ENCODE measurements around the gene FRMPD1. TPM values are rescaled to one million over a fixed set of nuclear protein-coding genes. Genes with fewer than 3 reads are reported as not detected.

FRMPD1 gene
- polyA plus RNA-seq, 1 donor from 2014 or later: 0.35 TPM

- Histone ChIP-seq H3F3A (ENCODE audit: insufficient read depth, low read length, poor library complexity, severe bottlenecking) (no peaks in the 10 kb centered on the region), H3K36me3 (ENCODE audit: insufficient read depth, low read length) (no peaks in the 10 kb centered on the region), H3K9me3 (ENCODE audit: low read length) (no peaks in the 10 kb centered on the region), H3K4me2 (ENCODE audit: low read length) (no peak overlapping the region), H3K27me3 (ENCODE audit: insufficient read depth, low read depth, low read length) (no peaks in the 10 kb centered on the region), H3K79me2 (replicated peaks; ENCODE audit: insufficient read depth, low read length) (no peaks in the 10 kb centered on the region), H3K9ac (ENCODE audit: low read length) (no peak overlapping the region), H3K27ac (ENCODE audit: low read length) (no peak overlapping the region), H3K4me3 (ENCODE audit: low read length) (no peak overlapping the region), H4K20me1 (ENCODE audit: insufficient read depth) (no peaks in the 10 kb centered on the region), H3K9me2 (ENCODE audit: insufficient read depth, low read length) (no peaks in the 10 kb centered on the region), H2AFZ (ENCODE audit: low read depth, low read length) (no peak overlapping the region)
- TF ChIP-seq, protein P1, sequence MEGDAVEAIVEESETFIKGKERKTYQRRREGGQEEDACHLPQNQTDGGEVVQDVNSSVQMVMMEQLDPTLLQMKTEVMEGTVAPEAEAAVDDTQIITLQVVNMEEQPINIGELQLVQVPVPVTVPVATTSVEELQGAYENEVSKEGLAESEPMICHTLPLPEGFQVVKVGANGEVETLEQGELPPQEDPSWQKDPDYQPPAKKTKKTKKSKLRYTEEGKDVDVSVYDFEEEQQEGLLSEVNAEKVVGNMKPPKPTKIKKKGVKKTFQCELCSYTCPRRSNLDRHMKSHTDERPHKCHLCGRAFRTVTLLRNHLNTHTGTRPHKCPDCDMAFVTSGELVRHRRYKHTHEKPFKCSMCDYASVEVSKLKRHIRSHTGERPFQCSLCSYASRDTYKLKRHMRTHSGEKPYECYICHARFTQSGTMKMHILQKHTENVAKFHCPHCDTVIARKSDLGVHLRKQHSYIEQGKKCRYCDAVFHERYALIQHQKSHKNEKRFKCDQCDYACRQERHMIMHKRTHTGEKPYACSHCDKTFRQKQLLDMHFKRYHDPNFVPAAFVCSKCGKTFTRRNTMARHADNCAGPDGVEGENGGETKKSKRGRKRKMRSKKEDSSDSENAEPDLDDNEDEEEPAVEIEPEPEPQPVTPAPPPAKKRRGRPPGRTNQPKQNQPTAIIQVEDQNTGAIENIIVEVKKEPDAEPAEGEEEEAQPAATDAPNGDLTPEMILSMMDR (IDR thresholded peaks at IDR 0.05; ENCODE audit: poor library complexity, severe bottlenecking): no peak
- TF ChIP-seq TAF1 (IDR thresholded peaks at IDR 0.05; ENCODE audit: low read depth): no peak
- no peak for TF ChIP-seq RAD21 (conservative IDR thresholded peaks at IDR 0.05)
- no peak for TF ChIP-seq EP300 (conservative IDR thresholded peaks at IDR 0.05; ENCODE audit: poor library complexity, severe bottlenecking)
- TF ChIP-seq, protein P2, sequence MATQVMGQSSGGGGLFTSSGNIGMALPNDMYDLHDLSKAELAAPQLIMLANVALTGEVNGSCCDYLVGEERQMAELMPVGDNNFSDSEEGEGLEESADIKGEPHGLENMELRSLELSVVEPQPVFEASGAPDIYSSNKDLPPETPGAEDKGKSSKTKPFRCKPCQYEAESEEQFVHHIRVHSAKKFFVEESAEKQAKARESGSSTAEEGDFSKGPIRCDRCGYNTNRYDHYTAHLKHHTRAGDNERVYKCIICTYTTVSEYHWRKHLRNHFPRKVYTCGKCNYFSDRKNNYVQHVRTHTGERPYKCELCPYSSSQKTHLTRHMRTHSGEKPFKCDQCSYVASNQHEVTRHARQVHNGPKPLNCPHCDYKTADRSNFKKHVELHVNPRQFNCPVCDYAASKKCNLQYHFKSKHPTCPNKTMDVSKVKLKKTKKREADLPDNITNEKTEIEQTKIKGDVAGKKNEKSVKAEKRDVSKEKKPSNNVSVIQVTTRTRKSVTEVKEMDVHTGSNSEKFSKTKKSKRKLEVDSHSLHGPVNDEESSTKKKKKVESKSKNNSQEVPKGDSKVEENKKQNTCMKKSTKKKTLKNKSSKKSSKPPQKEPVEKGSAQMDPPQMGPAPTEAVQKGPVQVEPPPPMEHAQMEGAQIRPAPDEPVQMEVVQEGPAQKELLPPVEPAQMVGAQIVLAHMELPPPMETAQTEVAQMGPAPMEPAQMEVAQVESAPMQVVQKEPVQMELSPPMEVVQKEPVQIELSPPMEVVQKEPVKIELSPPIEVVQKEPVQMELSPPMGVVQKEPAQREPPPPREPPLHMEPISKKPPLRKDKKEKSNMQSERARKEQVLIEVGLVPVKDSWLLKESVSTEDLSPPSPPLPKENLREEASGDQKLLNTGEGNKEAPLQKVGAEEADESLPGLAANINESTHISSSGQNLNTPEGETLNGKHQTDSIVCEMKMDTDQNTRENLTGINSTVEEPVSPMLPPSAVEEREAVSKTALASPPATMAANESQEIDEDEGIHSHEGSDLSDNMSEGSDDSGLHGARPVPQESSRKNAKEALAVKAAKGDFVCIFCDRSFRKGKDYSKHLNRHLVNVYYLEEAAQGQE (IDR thresholded peaks at IDR 0.05; ENCODE audit: borderline replicate concordance): no peak
- TF ChIP-seq SMC3 (conservative IDR thresholded peaks at IDR 0.05; ENCODE audit: poor library complexity): no peak
- no peak for TF ChIP-seq EZH2 (IDR thresholded peaks at IDR 0.05; ENCODE audit: borderline replicate concordance, insufficient read depth, low read length, poor library complexity, severe bottlenecking)
- no peak for TF ChIP-seq POLR2AphosphoS5 (IDR thresholded peaks at IDR 0.05)
Measured at GRCh38 chr9:37683531-37684371, 33.0 kb downstream of the FRMPD1 start.

- Histone ChIP-seq H3F3A (ENCODE audit: insufficient read depth, low read length, poor library complexity, severe bottlenecking) (no peaks in the 10 kb centered on the region), H3K79me2 (replicated peaks; ENCODE audit: insufficient read depth, low read length) (no peaks in the 10 kb centered on the region), H3K4me3 (ENCODE audit: low read length) (no peak overlapping the region), H3K4me2 (ENCODE audit: low read length) (no peak overlapping the region), H3K9me3 (ENCODE audit: low read length) (no peaks in the 10 kb centered on the region), H3K27me3 (ENCODE audit: insufficient read depth, low read depth, low read length) (no peaks in the 10 kb centered on the region), H3K9ac (ENCODE audit: low read length) (no peak overlapping the region), H4K20me1 (ENCODE audit: insufficient read depth) (no peaks in the 10 kb centered on the region), H3K36me3 (ENCODE audit: insufficient read depth, low read length) (no peaks in the 10 kb centered on the region), H3K9me2 (ENCODE audit: insufficient read depth, low read length) (no peaks in the 10 kb centered on the region), H3K27ac (ENCODE audit: low read length) (no peak overlapping the region), H2AFZ (ENCODE audit: low read depth, low read length) (no peak overlapping the region)
- TF ChIP-seq, protein P1 (IDR thresholded peaks at IDR 0.05; ENCODE audit: poor library complexity, severe bottlenecking): no peak
- no peak for TF ChIP-seq MXI1 (conservative IDR thresholded peaks at IDR 0.05; ENCODE audit: poor library complexity, severe bottlenecking)
- TF ChIP-seq POLR2AphosphoS5 (IDR thresholded peaks at IDR 0.05): no peak
- TF ChIP-seq RAD21 (conservative IDR thresholded peaks at IDR 0.05): no peak
- TF ChIP-seq EZH2 (IDR thresholded peaks at IDR 0.05; ENCODE audit: borderline replicate concordance, insufficient read depth, low read length, poor library complexity, severe bottlenecking): no peak
Measured at GRCh38 chr9:37692622-37693221, 42.0 kb downstream of the FRMPD1 start.
